SK-N-SH (cell line): ENCODE data around the gene DUSP10.

Source experiments
- MXI1 ChIP-seq: IDR thresholded peaks from 2 replicates; pipeline ENCODE4 v1.6.1; 2012; ENCODE audit warnings: mild to moderate bottlenecking, low read depth, low read length, improper control_type of control experiment
- SIN3A ChIP-seq: IDR thresholded peaks from 2 replicates; pipeline ENCODE4 v1.6.1; 2012; ENCODE audit warnings: low read depth, mild to moderate bottlenecking, low read length, moderate library complexity, borderline replicate concordance
- TF ChIP-seq, protein P1 (sequence below): fragments of 200-600 bp; sonication (generic); IDR thresholded peaks from 2 replicates; pipeline ENCODE4 v1.6.1; 2017; ENCODE audit warnings: antibody characterized with exemption, mild to moderate bottlenecking, moderate library complexity
- TF ChIP-seq, protein P2 (sequence below): IDR thresholded peaks from 2 replicates; pipeline ENCODE4 v1.4.0; 2012; ENCODE audit warnings: low read depth, borderline replicate concordance

DNA sequence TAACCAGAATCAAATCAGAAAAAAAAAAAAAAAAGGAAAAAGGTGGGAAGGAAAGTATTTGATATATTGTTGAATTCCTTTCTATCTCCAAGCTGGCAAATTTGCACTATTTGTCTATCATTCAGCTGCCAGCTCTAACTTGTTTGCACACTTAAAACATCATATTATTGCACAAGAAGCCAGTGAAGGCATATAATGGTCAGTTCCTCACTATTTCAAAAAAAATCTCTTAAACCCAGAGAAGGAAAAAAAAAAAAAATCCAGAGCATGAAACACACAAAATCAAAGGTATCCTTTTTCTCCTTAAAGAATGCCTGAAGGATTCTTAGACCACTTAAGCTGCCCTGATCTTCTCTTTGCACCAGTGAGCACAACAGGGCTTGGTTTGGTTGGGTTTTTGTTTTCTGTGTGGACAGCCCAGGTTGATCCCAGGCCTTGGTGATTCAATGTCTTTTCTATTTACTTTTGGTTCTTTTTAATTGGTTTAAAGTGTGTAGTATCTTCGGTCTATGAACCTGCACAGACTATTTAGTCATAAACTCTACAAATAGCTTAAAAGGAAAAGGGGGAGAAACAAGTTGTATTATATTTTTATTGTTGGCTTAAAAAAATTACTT lies 40.2 kb downstream of the DUSP10 start:
- TF ChIP-seq, protein P1, sequence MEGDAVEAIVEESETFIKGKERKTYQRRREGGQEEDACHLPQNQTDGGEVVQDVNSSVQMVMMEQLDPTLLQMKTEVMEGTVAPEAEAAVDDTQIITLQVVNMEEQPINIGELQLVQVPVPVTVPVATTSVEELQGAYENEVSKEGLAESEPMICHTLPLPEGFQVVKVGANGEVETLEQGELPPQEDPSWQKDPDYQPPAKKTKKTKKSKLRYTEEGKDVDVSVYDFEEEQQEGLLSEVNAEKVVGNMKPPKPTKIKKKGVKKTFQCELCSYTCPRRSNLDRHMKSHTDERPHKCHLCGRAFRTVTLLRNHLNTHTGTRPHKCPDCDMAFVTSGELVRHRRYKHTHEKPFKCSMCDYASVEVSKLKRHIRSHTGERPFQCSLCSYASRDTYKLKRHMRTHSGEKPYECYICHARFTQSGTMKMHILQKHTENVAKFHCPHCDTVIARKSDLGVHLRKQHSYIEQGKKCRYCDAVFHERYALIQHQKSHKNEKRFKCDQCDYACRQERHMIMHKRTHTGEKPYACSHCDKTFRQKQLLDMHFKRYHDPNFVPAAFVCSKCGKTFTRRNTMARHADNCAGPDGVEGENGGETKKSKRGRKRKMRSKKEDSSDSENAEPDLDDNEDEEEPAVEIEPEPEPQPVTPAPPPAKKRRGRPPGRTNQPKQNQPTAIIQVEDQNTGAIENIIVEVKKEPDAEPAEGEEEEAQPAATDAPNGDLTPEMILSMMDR, result no peak
- TF ChIP-seq MXI1 (no peak), SIN3A (no peak)
- TF ChIP-seq, protein P2, sequence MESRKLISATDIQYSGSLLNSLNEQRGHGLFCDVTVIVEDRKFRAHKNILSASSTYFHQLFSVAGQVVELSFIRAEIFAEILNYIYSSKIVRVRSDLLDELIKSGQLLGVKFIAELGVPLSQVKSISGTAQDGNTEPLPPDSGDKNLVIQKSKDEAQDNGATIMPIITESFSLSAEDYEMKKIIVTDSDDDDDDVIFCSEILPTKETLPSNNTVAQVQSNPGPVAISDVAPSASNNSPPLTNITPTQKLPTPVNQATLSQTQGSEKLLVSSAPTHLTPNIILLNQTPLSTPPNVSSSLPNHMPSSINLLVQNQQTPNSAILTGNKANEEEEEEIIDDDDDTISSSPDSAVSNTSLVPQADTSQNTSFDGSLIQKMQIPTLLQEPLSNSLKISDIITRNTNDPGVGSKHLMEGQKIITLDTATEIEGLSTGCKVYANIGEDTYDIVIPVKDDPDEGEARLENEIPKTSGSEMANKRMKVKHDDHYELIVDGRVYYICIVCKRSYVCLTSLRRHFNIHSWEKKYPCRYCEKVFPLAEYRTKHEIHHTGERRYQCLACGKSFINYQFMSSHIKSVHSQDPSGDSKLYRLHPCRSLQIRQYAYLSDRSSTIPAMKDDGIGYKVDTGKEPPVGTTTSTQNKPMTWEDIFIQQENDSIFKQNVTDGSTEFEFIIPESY, result no peak
